DOHH2 (cell line): ENCODE data around the gene SLC35F1.

ENCODE experiments used
- H3F3A ChIP-seq: fragments of 200-600 bp; sonication (generic), shearing (Covaris generic); 2 replicates; pipeline ENCODE4 v1.6.0; 2016; ENCODE audit warnings: antibody characterized with exemption, mild to moderate bottlenecking; ENCODE audit not compliant: control insufficient read depth, insufficient read depth
- H3K27ac ChIP-seq: fragments of 200-600 bp; sonication (generic); 2 replicates; pipeline ENCODE4 v1.5.1; 2014; ENCODE audit warnings: low read depth, mild to moderate bottlenecking, low read length, moderate library complexity
- H3K27me3 ChIP-seq: fragments of 200-600 bp; sonication (generic); 2 replicates; pipeline ENCODE4 v1.6.1; 2014; ENCODE audit warnings: mild to moderate bottlenecking, low read length, mixed read lengths; ENCODE audit not compliant: control insufficient read depth
- H3K36me3 ChIP-seq: fragments of 200-600 bp; sonication (generic); 2 replicates; pipeline ENCODE4 v1.6.1; 2014; ENCODE audit warnings: mild to moderate bottlenecking, low read length, moderate library complexity, mixed read lengths; ENCODE audit not compliant: control insufficient read depth
- H3K4me1 ChIP-seq: fragments of 200-600 bp; sonication (generic); 2 replicates; pipeline ENCODE4 v1.6.1; 2014; ENCODE audit warnings: mild to moderate bottlenecking, low read length, mixed read lengths; ENCODE audit not compliant: control insufficient read depth
- H3K4me2 ChIP-seq: fragments of 200-600 bp; sonication (generic); 2 replicates; pipeline ENCODE4 v1.6.0; 2014; ENCODE audit warnings: mild to moderate bottlenecking, low read length, moderate library complexity
- H3K4me3 ChIP-seq: fragments of 200-600 bp; sonication (generic); 2 replicates; pipeline ENCODE4 v1.5.1; 2014; ENCODE audit warnings: mild to moderate bottlenecking, low read length, mixed read lengths
- H3K79me2 ChIP-seq: fragments of 200-600 bp; sonication (generic); 2 replicates; pipeline ENCODE4 v1.6.1; 2014; ENCODE audit warnings: mild to moderate bottlenecking, low read length, mixed read lengths; ENCODE audit not compliant: control insufficient read depth
- H3K9me2 ChIP-seq: fragments of 200-600 bp; sonication (generic); replicated peaks from 2 replicates; pipeline ENCODE4 v1.6.1; 2014; ENCODE audit warnings: mild to moderate bottlenecking, low read length, mixed read lengths; ENCODE audit not compliant: control insufficient read depth
- H3K9me3 ChIP-seq: fragments of 200-600 bp; sonication (generic); 2 replicates; pipeline ENCODE4 v1.6.1; 2014; ENCODE audit warnings: antibody characterized with exemption, low read length, mixed read lengths; ENCODE audit not compliant: control insufficient read depth, insufficient read depth
- H4K20me1 ChIP-seq: fragments of 200-600 bp; sonication (generic); 2 replicates; pipeline ENCODE4 v1.6.0; 2014; ENCODE audit warnings: low read depth, mild to moderate bottlenecking, antibody characterized with exemption, low read length, moderate library complexity; ENCODE audit not compliant: control insufficient read depth, insufficient read depth
- CTCF ChIP-seq: fragments of 200-600 bp; sonication (generic); IDR thresholded peaks from one replicate; pipeline ENCODE4 v1.5.1; 2014; ENCODE audit warnings: antibody characterized with exemption, mild to moderate bottlenecking, low read depth, low read length; ENCODE audit not compliant: poor library complexity, severe bottlenecking
- EZH2phosphoT487 ChIP-seq: fragments of 200-600 bp; sonication (generic); IDR thresholded peaks from 2 replicates; pipeline ENCODE4 v1.6.1; 2017; ENCODE audit warnings: borderline replicate concordance, mild to moderate bottlenecking, antibody characterized with exemption, low read length, moderate library complexity, mixed read lengths

Gene SLC35F1

GRCh38 chr6:118054082-118054481, 147.0 kb downstream of the SLC35F1 start:
- TF ChIP-seq EZH2phosphoT487 (no peak), CTCF (no peak)
- H3K9me2 ChIP-seq = no peaks in the 10 kb centered on the region
- no peaks in the 10 kb centered on the region for H3F3A ChIP-seq
- no peak overlapping the region for H3K4me2 ChIP-seq
- H3K27ac ChIP-seq = no peak overlapping the region
- H3K27me3 ChIP-seq = no peaks in the 10 kb centered on the region
- H3K4me3 ChIP-seq = no peak overlapping the region
- H3K9me3 ChIP-seq = no peaks in the 10 kb centered on the region
- H3K4me1 ChIP-seq = no peaks in the 10 kb centered on the region
- H4K20me1 ChIP-seq = no peaks in the 10 kb centered on the region
- H3K79me2 ChIP-seq = no peaks in the 10 kb centered on the region
- no peaks in the 10 kb centered on the region for H3K36me3 ChIP-seq

- no peaks in the 10 kb centered on the region for H3K27me3 ChIP-seq
- no peaks in the 10 kb centered on the region for H3K9me2 ChIP-seq
- H4K20me1 ChIP-seq = no peaks in the 10 kb centered on the region
- no peaks in the 10 kb centered on the region for H3F3A ChIP-seq
- no peak overlapping the region for H3K4me3 ChIP-seq
- no peaks in the 10 kb centered on the region for H3K9me3 ChIP-seq
- H3K4me2 ChIP-seq = no peak overlapping the region
- TF ChIP-seq CTCF (no peak), EZH2phosphoT487 (no peak)
- H3K36me3 ChIP-seq = no peaks in the 10 kb centered on the region
- H3K79me2 ChIP-seq = no peaks in the 10 kb centered on the region
- no peak overlapping the region for H3K27ac ChIP-seq
- H3K4me1 ChIP-seq = no peaks in the 10 kb centered on the region
These were observed 154.6 kb downstream of the SLC35F1 start for GRCh38 chr6:118061666-118062065.

- no peaks in the 10 kb centered on the region for H3K27me3 ChIP-seq
- no peaks in the 10 kb centered on the region for H3F3A ChIP-seq
- TF ChIP-seq CTCF (no peak), EZH2phosphoT487 (no peak)
- H3K4me1 ChIP-seq = no peaks in the 10 kb centered on the region
- no peak overlapping the region for H3K4me3 ChIP-seq
- no peak overlapping the region for H3K27ac ChIP-seq
- H3K9me2 ChIP-seq = no peaks in the 10 kb centered on the region
- no peaks in the 10 kb centered on the region for H3K79me2 ChIP-seq
- no peaks in the 10 kb centered on the region for H3K36me3 ChIP-seq
- no peak overlapping the region for H3K4me2 ChIP-seq
- H4K20me1 ChIP-seq = no peaks in the 10 kb centered on the region
- H3K9me3 ChIP-seq = no peaks in the 10 kb centered on the region
These were observed 173.5 kb downstream of the SLC35F1 start for GRCh38 chr6:118080547-118080946.

GRCh38 chr6:118083711-118084110, 176.6 kb downstream of the SLC35F1 start:
- Histone ChIP-seq H3K4me2 (no peak overlapping the region), H3K4me1 (no peaks in the 10 kb centered on the region), H3K9me3 (no peaks in the 10 kb centered on the region), H3K27ac (no peak overlapping the region), H3F3A (no peaks in the 10 kb centered on the region), H3K27me3 (no peaks in the 10 kb centered on the region), H3K36me3 (no peaks in the 10 kb centered on the region), H3K9me2 (no peaks in the 10 kb centered on the region), H3K4me3 (no peak overlapping the region), H4K20me1 (no peaks in the 10 kb centered on the region), H3K79me2 (no peaks in the 10 kb centered on the region)
- TF ChIP-seq CTCF (no peak), EZH2phosphoT487 (no peak)
